IPS-NIHi7 (cell line): ENCODE results near the gene RCOR1.
A peak's percentile ranks its signal among the peaks of the same experiment; 100 is the strongest.
"Not testable (repeated sequence)": the region's sequence is repeated elsewhere in the genome, so short reads cannot be mapped to it uniquely, and the experiment has no call there.

Source experiments
- DNase-seq: peaks from one replicate; pipeline ENCODE4 v3.0.0; 2012; ENCODE audit warnings: mixed read lengths; ENCODE audit errors: extremely low spot score

The RCOR1 gene

GRCh38 chr14:102591944-102592762, at the start of gene RCOR1:
RCOR1 (plus strand) TSS chr14:102592649; CDS start chr14:102592887, 238 bp downstream.
- peak; percentile 98 for DNase-seq

- no peak for DNase-seq
Measured at GRCh38 chr14:102544046-102544746, 48.3 kb upstream of the RCOR1 start.

- no peak for DNase-seq
Measured at GRCh38 chr14:102544747-102545460, 47.5 kb upstream of the RCOR1 start.

- peak; percentile 54 for DNase-seq
Measured at GRCh38 chr14:102545461-102546265, 46.8 kb upstream of the RCOR1 start.

- no peak for DNase-seq
Measured at GRCh38 chr14:102548616-102549240, 43.7 kb upstream of the RCOR1 start.

GRCh38 chr14:102550927-102551401, 41.5 kb upstream of the RCOR1 start:
- not testable (repeated sequence) for DNase-seq

GRCh38 chr14:102551995-102552705, 40.3 kb upstream of the RCOR1 start:
- DNase-seq, result no peak

GRCh38 chr14:102554821-102555819, 37.3 kb upstream of the RCOR1 start:
- peak; percentile 84 for DNase-seq

- DNase-seq, result no peak
Measured at GRCh38 chr14:102556098-102556677, 36.3 kb upstream of the RCOR1 start.

- DNase-seq, result no peak
Measured at GRCh38 chr14:102557434-102558226, 34.8 kb upstream of the RCOR1 start.

- no peak for DNase-seq
Measured at GRCh38 chr14:102558556-102558955, 33.9 kb upstream of the RCOR1 start.

GRCh38 chr14:102560458-102561261, 31.8 kb upstream of the RCOR1 start:
- no peak for DNase-seq

GRCh38 chr14:102565331-102565887, 27.0 kb upstream of the RCOR1 start:
- DNase-seq, result no peak

GRCh38 chr14:102565959-102566358, 26.5 kb upstream of the RCOR1 start:
- DNase-seq, result no peak

GRCh38 chr14:102568115-102568614, 24.3 kb upstream of the RCOR1 start:
- DNase-seq, result peak; percentile 78

GRCh38 chr14:102570334-102570995, 22.0 kb upstream of the RCOR1 start:
- no peak for DNase-seq
